ENCODE data around the gene SORBS2.
A peak's percentile ranks its signal among the peaks of the same experiment; 100 is the strongest.
"Not testable (repeated sequence)": the region's sequence is repeated elsewhere in the genome, so short reads cannot be mapped to it uniquely, and the experiment has no call there.

Gene SORBS2

DNA sequence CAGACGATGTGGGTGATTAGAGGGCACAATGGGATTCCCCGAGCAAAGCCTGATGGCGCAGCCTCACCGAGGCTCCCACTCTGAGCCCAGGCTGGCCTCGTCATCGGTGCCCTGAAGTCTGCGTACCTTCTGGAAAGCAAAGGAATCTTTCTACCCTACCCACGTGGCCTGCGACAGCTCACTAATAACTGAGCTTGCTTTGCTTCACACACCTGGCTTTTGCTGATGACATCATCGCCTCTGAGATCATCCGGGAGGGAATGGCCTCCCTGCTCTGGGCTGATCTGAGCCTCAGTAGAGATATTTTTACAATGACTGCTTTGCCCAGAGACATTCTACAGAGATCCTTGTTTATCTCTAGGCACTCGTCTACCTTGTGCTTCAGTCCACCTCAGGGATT is 231.3 kb downstream of the SORBS2 start:
- peak; percentile 60 for DNase-seq

DNA sequence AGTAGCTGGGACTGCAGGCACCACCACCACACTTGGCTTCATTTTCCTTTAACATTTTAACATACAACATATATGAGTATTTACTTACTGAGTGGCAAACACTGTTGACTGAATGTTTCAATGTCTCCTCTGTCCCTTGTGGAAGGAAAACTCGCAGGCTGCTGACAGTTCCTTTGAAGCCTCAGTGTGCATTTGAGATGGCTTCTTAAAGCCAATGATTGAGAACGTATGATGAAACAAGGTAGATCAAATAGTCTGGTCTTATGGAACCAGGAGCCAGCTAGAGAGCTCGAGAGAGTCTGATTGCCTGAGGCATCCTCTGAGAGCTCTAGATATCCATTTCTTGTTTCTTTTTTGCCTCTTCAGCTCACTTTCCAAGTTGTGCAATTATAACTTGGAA is 233.7 kb downstream of the SORBS2 start:
- DNase-seq, result no peak

DNA sequence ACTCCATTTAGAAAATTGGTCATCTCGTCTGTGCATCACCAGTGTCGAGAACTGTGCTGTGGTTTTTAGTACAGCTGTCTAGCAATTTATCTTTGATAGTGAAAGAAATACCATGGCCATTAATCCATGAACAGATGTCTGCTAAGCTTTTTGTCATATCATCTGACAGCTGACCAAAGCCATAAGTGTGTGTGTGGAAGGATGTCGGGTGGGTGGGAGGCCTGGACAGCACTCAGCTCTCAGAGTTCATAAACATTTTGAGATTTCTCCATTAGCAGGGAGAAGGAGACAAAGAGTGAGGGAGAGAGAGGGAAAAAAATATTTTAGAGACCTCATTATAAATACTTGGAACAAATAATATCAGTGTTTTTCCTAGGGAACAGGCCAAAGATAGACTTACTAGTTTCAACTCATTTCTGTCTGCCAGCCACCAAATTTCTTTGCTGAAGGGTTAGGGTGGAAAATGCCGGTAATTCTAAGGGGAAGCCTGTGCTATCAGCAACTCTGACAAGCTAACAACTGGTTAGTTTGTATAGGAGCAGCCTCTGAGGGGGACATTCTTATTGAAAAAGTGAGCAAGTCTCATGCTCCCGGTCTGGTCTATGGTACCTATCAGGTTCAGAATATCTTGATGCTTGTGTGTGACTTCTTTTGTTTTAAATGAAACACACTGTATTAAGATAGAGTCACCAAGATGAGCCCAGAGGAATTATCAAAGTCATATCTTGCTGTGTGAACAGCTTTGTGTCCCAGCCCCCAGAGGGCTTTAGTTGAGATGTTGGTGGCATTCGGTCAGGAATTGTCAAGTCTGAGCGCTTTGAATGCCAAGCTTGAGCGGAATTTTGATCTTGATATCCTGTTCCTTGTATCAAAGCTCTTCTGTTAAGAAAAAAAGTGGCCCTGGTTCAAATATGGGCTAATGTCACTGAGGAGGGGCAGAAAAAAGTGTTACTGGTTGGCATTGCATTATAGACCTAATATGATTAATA is 234.7 kb downstream of the SORBS2 start:
- peak; percentile 74 for DNase-seq

DNA sequence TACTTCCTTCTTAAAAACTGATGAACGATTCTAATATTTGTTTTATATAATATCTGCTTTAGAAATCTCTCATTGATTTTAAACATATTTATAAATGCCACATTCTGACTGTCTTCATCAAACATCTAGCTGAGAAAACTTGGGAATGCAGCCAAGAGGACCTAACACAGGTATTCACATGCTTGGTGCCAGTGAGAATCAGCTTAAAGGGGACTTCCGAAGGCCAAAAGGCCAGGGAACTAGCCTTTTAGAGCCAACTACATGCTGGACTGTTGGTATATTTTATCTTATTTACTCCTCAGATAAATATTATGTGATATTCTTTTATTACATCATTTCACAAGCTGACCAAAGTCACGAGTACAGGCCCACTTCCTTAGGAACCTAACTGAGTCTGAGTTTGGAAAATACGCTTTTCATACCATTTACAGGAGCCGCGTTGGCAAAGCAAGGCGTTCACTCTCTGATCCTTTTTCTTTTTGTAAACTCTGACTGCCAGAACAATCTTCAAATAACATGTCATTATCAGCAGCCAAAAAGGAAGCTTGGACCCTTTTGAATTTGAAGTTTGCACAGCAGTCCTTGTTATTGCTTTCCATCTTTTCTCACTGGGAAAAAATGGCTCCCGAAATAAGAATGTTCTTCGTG is 235.6 kb downstream of the SORBS2 start:
- DNase-seq, result no peak

DNA sequence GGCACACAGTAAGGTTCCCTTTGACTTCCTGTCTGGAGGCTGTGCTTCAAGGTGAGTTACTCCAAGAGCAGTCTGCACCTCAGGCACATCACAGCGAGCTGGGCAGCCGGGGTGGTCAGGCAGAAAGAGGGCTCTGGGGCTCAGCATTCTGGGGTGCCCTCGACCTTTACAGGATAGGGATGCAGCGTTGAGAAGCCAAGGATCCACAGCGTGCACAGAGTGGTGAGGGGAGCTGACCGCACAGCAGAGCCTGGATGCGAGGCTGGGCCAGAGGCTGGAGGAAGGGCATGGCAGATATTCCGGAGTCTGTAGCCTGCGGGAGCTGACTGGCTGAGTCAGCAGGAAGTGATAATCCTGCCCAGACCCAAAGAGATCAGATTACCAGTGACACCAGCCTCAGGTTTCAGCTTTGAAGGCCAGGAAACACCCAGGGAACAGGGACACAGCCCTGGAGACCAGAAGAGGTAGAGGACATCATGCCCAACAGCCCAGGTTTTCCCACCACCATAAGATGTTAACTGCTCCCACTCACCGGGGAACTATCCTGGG is 238.3 kb downstream of the SORBS2 start:
- DNase-seq, result peak; percentile 88

DNA sequence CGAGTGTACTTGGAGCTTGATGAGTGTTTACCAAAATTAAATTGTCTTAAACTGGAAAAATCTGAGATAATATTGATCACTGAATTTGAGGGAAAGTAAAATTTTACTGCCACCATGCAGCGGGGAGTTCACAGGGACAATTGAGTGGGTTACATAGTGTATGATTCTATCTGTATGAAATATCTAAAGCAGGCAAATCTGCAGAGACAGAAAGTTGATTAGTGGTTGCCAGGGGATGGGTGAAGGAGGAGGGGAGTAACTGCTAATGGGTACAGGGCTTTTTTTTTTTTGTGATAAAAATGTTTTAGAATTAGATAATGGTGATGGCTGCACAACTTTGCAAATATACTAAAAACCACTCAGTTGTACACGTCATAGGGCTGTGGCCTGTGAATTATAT is 241.3 kb downstream of the SORBS2 start:
- DNase-seq, result no peak

DNA sequence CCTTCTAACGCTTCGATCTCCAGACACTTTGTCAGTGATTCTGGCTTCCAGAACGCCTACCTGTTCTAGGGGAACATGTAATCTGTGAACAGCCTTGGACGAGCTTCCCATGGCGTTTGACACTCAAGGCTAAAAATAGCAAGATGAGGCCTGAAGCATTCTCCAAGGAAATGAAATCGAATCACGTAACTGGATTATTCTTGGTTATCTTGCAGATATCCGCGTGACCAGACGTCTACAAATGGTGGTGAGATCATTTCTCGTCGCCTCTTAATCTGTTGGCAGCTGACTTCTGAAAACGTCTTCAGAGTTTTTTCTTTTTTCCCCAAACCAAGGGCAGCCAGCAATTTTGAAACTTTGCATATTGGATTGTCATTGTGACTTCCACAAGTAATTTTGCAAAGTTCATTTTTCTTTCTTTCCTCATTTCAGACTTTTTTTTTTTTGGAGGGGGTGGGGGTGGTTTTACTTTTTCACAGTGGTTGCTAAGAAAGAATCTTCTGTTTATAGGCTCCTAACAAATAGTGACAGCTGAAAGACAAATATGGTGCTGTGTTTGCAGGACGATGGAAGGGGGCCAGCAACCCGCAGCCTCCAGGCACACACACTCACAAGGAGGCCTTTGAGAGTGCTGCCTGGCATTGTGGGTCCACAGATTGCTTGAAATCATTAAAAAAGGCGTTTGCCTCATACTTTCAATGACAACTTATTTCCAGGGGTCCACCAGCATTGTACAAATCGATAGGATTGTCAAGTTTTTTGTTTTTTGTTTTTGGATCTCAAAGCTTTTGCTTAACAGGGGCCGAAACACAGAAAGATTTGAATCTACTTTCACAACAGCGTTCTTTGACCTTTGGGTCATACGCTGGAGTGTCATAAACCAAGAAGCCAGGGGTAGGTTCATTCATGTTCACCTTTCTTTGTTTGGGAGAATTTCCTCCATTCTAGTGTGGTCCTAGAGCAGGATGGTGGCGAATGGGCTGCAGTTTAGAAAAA is 244.3 kb downstream of the SORBS2 start:
- peak; percentile 8 for DNase-seq

DNA sequence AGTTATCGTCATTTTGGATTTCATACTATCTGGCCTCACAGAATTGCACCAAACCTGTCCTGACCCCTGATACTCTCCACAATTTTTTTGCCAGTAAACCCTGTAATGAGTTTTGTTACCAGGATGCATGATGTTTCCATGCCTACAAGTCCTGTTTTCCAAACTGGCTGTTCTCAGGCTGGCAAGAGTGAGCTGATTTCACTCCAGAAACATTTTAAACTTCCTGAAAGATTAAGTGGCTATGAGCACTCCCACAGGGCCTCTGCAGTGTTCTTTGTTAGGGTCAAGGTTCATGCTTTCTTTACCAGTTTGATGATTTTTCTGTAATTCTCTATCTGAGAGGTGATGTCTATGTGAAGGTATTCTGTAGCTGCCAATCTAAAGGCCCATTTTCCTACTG is 245.0 kb downstream of the SORBS2 start:
- no peak for DNase-seq

DNA sequence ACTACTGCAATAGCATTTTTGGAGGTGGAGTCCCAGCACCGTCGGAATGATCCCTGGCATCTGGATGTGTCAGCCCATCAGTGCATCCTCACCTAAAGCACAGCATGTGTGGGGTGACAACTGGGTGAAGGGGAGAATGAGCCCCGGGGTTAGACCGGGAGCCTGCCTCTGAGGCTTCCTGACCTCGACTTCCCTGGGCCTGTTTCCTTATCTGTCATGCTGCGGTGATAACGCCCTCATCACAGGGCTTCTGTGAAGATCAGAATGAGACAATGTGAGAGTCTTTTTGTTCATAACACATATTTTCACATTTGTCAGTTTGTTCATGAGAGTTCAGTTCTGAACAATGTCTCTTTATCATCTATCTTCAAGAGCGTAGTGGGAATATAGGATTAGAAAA is 245.6 kb downstream of the SORBS2 start:
- no peak for DNase-seq

DNA sequence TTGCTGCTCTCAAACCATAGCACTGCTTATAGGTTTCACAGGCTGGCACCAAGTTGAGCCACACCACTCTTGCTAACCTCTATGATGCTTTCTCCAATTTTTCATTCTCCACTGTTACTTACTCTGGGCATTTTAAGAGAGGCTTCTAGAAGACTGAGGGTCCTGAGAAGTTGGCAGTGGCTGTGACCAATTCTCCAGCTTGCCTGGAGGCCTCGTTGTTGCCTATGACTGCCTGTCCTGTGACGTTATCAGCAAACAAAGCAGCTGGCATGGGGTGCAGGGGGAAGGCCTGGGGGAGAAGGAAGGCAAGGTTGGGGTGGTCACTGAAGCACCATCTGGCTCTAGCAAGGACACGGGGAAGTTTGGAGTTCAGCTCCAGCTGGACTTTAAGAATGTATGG is 246.3 kb downstream of the SORBS2 start:
- DNase-seq, result no peak

DNA sequence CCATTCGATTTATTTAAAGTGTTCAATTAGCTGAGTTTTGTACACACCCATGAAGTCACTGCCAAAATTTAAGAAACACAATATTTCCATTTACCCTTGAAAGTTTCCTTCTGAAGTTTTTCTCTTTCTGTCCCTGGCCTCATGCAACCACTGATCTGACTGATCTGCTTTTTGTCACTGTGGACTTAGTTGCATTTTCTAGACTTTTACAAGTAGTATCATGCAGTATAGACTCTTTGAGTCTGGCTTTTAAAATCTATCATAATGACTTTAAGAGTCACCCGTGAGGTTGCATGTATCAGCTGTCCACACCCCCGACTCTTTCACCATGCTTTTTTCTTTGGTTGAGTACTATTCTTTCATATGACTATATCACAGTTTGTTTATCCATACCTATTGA is 247.6 kb downstream of the SORBS2 start:
- DNase-seq, result no peak

DNA sequence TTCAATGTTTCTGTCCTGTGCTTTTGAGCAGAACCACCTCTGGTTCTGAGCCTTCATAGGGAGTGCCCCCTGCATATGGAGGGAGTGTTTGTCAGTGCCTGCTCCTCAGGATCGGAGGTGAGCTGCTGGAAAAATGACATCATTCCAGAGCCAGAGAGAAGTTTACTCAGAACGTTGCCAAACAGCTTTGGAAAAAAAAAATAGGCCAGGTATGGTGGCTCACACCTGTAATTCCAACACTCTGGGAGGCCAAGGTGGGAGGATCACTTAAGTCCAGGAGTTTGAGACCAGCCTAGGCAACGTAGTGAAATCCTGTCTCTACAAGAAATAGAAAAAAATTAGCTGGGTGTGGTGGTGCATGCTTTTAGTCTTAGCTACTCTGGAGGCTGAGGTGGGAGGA is 249.5 kb downstream of the SORBS2 start:
- no peak for DNase-seq

DNA sequence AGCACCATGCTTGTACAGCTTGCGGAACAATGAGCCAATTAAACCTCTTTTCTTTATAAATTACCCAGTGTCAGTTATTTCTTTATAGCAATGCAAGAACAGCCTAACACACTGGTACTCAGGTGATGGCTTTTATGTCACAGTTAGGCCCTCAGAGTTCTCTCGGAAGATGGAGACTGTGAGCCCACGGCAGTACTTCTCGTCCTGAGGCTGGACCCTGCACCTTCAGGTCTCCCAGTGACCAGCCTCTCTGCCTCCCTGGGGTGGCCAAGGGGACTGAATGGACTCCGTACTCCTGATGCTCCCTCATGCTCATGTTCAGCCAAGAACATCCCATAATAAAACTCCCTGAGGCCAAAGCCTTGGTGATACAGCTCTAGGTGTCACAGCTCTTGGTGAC is 251.7 kb downstream of the SORBS2 start:
- DNase-seq, result no peak

DNA sequence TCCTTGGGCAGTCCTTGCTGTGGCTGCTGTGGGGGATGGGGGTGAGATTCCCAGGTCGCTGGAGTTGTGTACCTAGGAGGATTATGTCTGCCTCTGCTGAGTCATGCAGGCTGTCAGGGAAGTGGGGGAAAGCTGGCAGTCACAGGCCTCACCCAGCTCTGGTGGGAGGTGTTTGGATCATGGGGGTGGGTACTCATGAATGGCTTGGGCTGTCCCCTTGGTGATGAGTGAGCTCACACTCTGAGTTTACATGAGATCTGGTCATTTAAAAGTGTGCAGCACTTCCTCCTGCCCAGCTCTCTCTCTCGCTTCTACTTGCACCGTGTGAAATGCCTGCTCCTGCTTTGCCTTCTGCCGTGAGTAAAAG is 252.1 kb downstream of the SORBS2 start:
- peak; percentile 80 for DNase-seq

DNA sequence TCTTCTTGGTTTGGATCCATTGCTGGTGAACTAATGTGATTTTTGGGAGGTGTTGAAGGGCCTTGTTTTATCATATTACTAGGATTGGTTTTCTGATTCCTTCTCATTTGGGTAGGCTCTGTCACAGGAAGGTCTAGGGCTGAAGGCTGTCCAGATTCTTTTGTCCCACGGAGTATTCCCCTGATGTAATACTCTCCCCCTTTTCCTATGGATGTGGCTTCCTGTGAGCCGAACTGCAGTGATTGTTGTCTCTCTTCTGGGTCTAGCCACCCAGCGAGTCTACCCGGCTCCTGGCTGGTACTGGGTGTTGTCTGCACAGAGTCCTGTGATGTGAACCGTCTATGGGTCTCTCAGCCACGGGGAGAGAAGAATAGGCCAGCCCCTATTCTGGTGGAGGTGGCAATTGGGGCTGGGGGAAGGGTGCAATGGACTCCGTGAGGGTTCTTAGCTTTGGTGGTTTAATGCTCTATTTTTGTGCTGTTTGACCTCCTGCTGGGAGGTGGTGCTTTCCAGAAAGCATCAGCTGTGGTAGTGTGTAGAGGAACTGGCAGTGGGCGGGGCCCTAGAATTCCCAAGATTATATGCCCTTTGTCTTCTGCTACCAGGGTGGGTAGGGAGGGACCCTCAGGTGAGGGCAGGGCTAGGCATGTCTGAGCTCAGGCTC is 252.6 kb downstream of the SORBS2 start:
- not testable (repeated sequence) for DNase-seq

DNA sequence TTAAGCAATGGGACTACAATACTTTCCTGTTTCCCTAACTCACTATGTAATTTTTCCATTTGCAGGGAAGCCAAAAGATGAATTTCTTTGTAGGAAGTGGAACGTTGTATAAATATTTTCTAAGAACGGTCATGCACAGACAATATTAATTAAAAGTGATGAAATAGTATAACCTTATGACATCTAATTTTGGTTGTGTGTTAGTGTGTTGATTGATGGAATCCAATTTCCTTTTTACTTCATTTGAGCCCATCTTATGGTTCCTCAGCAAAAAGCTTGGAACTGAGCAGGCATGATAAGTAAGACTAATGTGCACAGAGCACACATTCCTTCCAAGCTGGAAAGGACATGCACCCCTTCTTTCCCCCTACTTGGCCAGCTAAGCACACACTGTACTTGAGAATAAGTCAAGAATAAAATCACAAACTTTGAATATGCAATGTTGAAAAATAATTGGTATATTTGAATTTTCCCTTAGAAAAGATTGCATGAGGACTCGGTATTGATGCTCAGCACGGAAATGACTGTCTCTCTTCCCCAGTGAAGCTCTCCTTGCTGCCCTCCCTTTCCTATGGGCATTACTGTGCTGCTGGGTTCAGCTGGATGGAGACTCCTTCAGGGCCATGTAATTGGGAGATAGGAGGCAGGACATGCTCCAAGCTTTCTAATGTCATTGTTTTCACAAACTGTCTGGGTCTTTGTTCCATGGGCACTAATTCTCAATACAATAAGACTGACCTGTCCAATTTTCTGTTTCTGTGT is 257.4 kb downstream of the SORBS2 start:
- no peak for DNase-seq

DNA sequence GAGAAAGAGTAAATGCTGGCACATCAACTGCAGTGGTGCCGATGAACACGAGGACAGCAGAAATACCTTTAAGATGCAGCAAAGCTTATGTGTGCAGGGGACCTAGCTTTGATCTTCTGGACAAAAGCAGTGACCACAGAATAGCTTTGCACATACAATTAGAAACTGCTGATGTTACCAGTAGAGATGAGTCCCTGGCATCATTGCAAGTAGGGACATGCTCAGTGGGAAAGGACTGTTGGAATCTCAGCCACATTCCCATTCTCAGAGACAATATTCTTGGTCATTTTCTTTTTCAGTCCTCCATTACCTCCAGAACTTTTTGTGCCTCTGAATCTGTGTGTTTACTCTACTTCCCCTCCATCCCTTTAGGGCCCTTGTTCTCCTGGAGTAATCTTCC is 259.7 kb downstream of the SORBS2 start:
- no peak for DNase-seq

DNA sequence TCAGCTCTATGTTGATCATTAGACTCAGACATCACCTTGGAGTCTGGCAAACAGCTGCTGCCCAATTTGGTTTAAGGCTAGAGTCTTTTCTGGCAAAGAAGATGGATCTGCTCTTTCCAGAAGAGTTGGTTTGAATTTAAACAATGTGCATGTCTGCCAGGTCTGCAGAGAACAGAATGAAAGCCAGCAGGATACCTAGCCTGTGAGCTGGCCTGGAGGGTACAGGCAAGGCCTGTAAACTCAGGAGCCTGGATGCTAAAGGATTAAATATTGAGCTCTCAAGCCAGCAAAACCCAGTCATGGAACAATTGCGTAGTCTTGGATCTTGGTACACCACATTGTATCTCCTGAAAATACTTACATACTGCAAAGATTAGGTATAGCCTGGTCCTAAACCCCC is 261.1 kb downstream of the SORBS2 start:
- DNase-seq, result peak; percentile 10

DNA sequence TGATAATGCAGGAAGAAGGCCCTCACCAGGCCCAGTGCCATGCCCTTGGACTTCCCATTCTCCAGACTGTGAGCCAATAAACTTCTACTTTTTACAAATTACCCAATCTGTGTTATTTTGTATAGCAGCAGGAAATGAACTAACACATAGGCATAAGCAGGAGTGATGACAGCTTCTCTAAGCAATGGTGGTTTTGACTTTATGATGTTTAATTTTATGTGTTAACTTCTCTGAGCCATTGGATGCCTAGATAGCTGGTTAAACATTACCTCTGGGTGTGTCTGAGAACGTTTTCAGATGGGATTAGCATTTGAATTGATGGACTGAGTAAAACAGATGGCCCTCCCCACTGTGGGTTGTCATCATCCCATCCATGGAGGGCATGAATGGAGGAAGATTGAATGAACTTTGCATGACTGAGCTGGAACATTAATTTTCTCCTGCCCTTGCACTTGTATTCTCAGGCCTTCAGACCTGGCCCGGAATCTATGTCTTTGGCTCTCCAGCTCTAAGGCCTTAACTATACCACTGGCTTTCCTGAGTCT is 262.8 kb downstream of the SORBS2 start:
- no peak for DNase-seq

DNA sequence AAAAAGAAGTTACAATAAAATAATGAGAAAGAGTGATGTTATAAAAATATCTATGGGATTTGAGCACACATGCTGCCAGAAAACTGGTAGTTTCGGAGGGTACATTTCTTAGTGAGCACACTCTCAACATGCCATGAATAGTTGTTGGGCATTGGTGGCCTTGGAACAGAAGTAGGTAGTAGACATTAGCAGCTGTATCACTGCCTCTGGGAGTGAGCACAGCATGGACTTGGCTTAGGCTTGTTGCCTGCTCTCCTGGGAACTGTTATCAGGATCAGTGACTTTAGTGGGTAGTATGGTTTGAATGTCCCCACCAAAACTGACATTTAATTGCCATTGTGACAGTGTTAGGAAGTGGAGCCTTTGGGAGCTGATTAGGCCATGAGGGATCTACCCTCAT is 263.4 kb downstream of the SORBS2 start:
- no peak for DNase-seq

DNA sequence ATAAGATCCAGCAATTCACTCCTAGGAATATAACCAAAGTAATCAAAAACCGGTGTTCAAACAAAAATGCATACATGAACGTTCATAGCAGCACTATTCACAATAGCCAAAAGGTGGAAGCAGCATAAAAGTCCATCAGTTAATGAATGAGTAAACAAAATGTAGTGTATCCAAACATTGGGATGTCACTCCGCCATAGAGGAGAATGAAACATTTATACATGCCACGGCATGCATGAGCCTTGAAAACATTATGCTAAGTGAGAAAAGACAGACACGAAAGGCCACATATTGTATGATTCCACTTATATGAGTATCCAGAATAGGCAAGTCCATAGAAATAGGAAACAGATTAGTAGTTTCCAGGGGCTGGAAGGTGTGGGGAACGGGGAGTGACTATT is 265.7 kb downstream of the SORBS2 start:
- no peak for DNase-seq
